Measurements from ENCODE around the gene NKAPL. TPM values are rescaled to one million over a fixed set of nuclear protein-coding genes. Genes with fewer than 3 reads are reported as not detected.

The NKAPL gene
- total RNA-seq, 1 experiment from 2014 or later = not detected

DNA sequence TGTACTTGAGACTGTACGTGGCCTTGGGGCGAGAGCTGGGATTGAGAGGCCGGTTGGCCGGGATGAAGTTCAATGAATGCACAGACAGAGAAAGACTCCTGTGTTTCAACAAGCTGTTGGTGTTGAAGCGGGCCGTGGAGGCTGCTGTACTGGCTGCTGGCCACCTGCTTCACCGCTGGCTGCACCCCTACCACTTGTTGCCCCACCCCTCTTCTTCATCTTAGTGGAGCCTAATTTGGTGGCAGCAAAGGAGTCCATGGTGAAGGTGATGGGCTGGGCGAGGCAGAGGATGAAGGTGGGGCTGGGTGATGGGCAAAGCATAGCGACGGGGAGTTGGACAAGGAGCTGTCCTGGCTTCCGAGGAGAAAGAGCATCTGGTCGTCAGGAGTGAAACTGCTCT lies 41.2 kb upstream of the NKAPL start (continued):
- TF ChIP-seq TCF7L2 (IDR thresholded peaks at IDR 0.05; ENCODE audit: borderline replicate concordance, extremely low read depth, insufficient read depth, insufficient read length) (no peak), SIN3A (IDR thresholded peaks at IDR 0.05; ENCODE audit: low read depth) (no peak)

DNA sequence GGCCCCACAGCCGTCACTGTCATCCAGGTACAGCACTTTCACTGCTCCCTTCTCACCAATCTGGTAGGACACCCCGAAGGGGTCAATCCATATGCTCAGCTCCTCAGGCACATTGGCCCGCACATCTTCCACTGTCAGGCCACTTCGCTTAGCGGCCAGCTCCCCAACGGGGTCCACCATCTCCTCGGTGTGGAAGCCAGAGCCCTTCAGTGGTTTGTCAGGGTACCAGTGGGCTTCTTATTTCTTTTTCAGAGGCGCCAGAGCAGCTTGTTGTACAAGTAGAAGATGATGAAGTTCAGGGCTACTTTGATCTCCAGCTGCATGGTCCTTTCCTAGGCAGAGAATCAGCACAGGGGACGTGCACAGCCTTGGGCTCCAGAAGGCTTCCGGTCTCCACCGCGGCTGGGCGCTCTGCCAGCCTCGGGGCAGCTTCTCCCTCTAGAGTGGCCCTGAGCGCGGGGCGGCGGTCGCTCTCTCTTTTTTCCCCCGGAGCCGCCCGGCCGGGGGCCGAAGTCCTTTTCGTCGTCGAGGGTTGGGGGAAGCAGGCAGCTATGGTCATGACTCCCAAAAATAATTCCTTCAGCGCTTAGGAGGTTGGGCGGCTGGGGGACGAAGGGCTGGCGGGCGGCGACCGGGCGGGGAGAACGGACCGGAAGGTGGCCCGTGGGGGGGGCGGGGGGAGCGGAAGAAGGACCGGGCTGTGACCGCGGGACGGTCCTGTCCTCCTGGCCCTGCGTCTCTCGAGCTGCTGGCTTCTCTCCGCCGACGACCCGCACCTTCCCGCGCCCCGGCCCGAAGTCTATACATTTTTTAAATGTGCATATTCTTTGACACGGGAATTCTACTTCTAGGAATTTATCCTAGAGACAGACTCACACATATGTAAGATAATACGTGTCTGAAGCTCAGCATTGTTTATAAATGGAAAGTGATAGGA lies 40.5 kb upstream of the NKAPL start:
- peak overlapping the region; percentile 31 to 49 for H3K4me3 ChIP-seq (replicated peaks in 1 of 2; ENCODE audit: low read depth in 1 of 2, low read length in 2 of 2)
- H2AFZ ChIP-seq (ENCODE audit: low read depth, low read length, poor library complexity, severe bottlenecking) = no peak overlapping the region
- no peaks in the 10 kb centered on the region for H3K36me3 ChIP-seq (ENCODE audit: control insufficient read depth in 1 of 2, insufficient read depth in 2 of 2, low read length in 2 of 2)
- TF ChIP-seq TCF7L2 (IDR thresholded peaks at IDR 0.05; ENCODE audit: borderline replicate concordance, extremely low read depth, insufficient read depth, insufficient read length) (peak; percentile 19), ZFX (IDR thresholded peaks at IDR 0.05) (no peak), SP1 (IDR thresholded peaks at IDR 0.05; ENCODE audit: low read depth) (no peak), FOSL1 (IDR thresholded peaks at IDR 0.05; ENCODE audit: low read depth) (no peak), POLR2AphosphoS5 (IDR thresholded peaks at IDR 0.05; ENCODE audit: low read depth, low read length) (peak; percentile 72)
- TF ChIP-seq, protein P1, sequence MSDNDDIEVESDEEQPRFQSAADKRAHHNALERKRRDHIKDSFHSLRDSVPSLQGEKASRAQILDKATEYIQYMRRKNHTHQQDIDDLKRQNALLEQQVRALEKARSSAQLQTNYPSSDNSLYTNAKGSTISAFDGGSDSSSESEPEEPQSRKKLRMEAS (IDR thresholded peaks at IDR 0.05) = peak; percentile 83
- CTCF ChIA-PET = interaction anchor here (0.7 kb wide), 1 partner anchor 15 kb away, joined by 3 read pairs; no protein-coding TSS in a partner anchor
- H3K4me1 ChIP-seq (ENCODE audit: control insufficient read depth in 1 of 2, insufficient read depth in 2 of 2, low read length in 2 of 2) = peaks cover 0 to 11% of the 10 kb centered on the region in 2 experiments; a peak in 1 of 4 replicates
- intact Hi-C loops (cut with micrococcal nuclease) = no loop called here
- TSS peak; percentile 90 for BruUV-seq (replicated peaks)
- peak; percentile 83 for ATAC-seq
- POLR2A ChIA-PET = interaction anchor here (0.6 kb wide), 1 partner anchor 75 kb away, joined by 5 read pairs; no protein-coding TSS in a partner anchor
- RAD21 ChIA-PET (ENCODE audit: low non-redundant PET in 1 of 2, low total read pairs in 2 of 2, uncharacterized antibody in 2 of 2, unreplicated experiment in 2 of 2) = no interaction called here
- H4K20me1 ChIP-seq (ENCODE audit: insufficient read depth) = no peaks in the 10 kb centered on the region
- H3K27me3 ChIP-seq (ENCODE audit: insufficient read depth, low read length) = no peaks in the 10 kb centered on the region
- H3K9me3 ChIP-seq (ENCODE audit: control insufficient read depth in 1 of 2, insufficient read depth in 1 of 2, low read depth in 1 of 2, low read length in 2 of 2) = no peaks in the 10 kb centered on the region
- peak overlapping the region; percentile 40 for H3K27ac ChIP-seq (ENCODE audit: low read depth, low read length)
- peak overlapping the region; percentile 51 for H3K4me2 ChIP-seq (ENCODE audit: low read length)
- H3K79me2 ChIP-seq (ENCODE audit: insufficient read depth, low read length) = no peaks in the 10 kb centered on the region
- peak overlapping the region; percentile 51 for H3K9ac ChIP-seq (ENCODE audit: low read length)
- H3K9me2 ChIP-seq (ENCODE audit: insufficient read depth) = no peaks in the 10 kb centered on the region; the same call in 1 of the 2 replicates
- DNase-seq (ENCODE audit: low read depth, low spot score) = no peak

Data from HCT116 (cell line).